GM23248 (cell line): ENCODE results near the gene DDAH1.

Source experiments
- EZH2 ChIP-seq: fragments of 200-600 bp; sonication (generic); IDR thresholded peaks from 2 replicates; pipeline ENCODE4 v1.6.1; 2018; ENCODE audit warnings: antibody characterized with exemption, mild to moderate bottlenecking; ENCODE audit not compliant: insufficient read depth, poor library complexity, severe bottlenecking
- EZH2phosphoT487 ChIP-seq: fragments of 200-600 bp; sonication (generic); IDR thresholded peaks from 2 replicates; pipeline ENCODE4 v1.6.1; 2018; ENCODE audit warnings: antibody characterized with exemption, moderate library complexity, mild to moderate bottlenecking, low read depth; ENCODE audit not compliant: insufficient read depth

GRCh38 chr1:85322655-85323054 is 142.3 kb downstream of the DDAH1 start:
- TF ChIP-seq EZH2 (no peak), EZH2phosphoT487 (no peak)
